22Rv1 (cell line): ENCODE measurements around the gene ZNF337.

Experiments
- ZFX ChIP-seq: fragments of 450-650 bp; IDR thresholded peaks from 2 replicates; pipeline ENCODE4 v1.6.1; 2017; ENCODE audit warnings: antibody characterized with exemption, borderline replicate concordance
- TF ChIP-seq, protein P1 (sequence below): fragments of 450-650 bp; IDR thresholded peaks from 2 replicates; pipeline ENCODE4 v1.5.1; 2017; ENCODE audit warnings: mild to moderate bottlenecking

DNA sequence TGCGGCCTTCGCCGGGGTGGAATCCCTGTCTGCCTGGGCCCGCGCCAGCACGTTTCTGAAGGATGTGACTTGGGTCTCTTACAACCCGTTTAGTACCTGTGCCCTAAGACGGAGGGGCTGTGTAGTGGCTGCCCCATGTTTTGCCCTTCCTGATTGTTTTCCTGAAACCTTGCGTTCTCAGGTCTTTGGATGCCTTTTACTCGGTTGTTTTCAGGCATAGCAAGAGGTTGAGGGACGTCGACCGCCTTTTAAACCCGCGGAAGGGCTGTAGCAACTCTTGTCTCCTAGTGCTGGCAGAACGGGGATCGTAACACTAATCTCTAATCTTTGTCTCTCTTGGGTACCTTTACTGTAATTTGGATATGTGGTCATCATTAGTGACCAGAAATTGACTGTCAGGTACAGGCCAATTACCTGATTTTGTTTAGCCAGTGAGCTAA is 72.1 kb downstream of the ZNF337 start:
- TF ChIP-seq, protein P1, sequence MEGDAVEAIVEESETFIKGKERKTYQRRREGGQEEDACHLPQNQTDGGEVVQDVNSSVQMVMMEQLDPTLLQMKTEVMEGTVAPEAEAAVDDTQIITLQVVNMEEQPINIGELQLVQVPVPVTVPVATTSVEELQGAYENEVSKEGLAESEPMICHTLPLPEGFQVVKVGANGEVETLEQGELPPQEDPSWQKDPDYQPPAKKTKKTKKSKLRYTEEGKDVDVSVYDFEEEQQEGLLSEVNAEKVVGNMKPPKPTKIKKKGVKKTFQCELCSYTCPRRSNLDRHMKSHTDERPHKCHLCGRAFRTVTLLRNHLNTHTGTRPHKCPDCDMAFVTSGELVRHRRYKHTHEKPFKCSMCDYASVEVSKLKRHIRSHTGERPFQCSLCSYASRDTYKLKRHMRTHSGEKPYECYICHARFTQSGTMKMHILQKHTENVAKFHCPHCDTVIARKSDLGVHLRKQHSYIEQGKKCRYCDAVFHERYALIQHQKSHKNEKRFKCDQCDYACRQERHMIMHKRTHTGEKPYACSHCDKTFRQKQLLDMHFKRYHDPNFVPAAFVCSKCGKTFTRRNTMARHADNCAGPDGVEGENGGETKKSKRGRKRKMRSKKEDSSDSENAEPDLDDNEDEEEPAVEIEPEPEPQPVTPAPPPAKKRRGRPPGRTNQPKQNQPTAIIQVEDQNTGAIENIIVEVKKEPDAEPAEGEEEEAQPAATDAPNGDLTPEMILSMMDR = no peak
- no peak for TF ChIP-seq ZFX
